GM21825 (cell line): ENCODE measurements around the gene TIMP2.
"Not testable (repeated sequence)": the region's sequence is repeated elsewhere in the genome, so short reads cannot be mapped to it uniquely, and the experiment has no call there.

Experiments
- ATAC-seq: cut with Tn5 transposase; IDR thresholded peaks from one replicate; pipeline ENCODE4 v1.9.1; 2021; ENCODE audit warnings: mild to moderate bottlenecking, moderate library complexity; ENCODE audit not compliant: unreplicated experiment

Gene TIMP2

GRCh38 chr17:78910497-78911284 is 14.5 kb downstream of the TIMP2 start:
- ATAC-seq: no peak

DNA sequence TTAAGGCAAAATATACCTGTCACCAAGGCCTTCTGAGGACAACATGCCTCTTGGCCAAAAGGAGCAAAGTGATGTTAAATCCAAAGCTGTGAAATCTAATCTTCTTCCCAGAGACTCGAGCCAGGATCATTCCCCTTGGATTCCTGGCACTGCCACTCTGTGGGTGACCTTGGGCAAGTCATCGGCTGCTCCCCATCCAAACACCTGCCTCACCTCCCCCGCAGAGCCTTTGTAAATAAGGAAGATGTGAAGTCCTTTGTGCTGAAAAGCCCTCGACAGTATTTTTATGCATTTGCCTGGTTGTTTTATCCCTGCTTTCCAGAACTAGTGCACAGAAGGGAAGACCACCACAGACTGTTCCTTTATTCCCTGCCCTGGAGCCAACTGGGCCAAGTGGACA is 16.8 kb downstream of the TIMP2 start:
- no peak for ATAC-seq

DNA sequence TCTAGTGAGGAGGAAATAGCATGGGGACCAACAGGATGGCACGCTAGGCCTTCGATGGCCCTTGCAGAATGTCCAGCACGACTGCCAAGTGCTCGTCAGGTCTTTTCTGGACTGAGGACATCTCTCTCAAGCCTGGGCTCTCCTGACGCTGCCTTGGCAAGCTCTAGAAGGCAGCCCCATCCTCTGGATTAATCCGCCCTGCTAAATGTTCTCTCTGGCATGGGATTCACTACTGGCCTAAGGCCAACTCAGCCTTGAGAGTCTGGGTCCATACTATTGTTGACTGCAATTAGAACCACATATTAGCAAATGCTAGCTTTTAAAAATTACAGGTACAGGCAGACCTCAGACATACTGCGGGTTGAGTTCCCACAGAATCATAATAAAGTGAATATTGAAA is 19.6 kb downstream of the TIMP2 start:
- no peak for ATAC-seq

GRCh38 chr17:78905116-78905515 is 20.1 kb downstream of the TIMP2 start:
- no peak for ATAC-seq

- ATAC-seq: no peak
These were observed 20.8 kb downstream of the TIMP2 start for GRCh38 chr17:78904371-78904770.

- no peak for ATAC-seq
These were observed 21.9 kb downstream of the TIMP2 start, which contains the start of gene CEP295NL for GRCh38 chr17:78903101-78903779. Gene CEP295NL, minus strand, starts transcription at chr17:78903201. Its CDS starts 1,373 bp downstream, at chr17:78901828.

GRCh38 chr17:78902231-78902630 is 23.0 kb downstream of the TIMP2 start:
- ATAC-seq: not testable (repeated sequence)

GRCh38 chr17:78901806-78902205 is 23.4 kb downstream of the TIMP2 start:
- no peak for ATAC-seq

GRCh38 chr17:78900816-78901215 is 24.4 kb downstream of the TIMP2 start:
- ATAC-seq: no peak

- ATAC-seq: no peak
These were observed 25.6 kb downstream of the TIMP2 start for GRCh38 chr17:78899361-78900260.

DNA sequence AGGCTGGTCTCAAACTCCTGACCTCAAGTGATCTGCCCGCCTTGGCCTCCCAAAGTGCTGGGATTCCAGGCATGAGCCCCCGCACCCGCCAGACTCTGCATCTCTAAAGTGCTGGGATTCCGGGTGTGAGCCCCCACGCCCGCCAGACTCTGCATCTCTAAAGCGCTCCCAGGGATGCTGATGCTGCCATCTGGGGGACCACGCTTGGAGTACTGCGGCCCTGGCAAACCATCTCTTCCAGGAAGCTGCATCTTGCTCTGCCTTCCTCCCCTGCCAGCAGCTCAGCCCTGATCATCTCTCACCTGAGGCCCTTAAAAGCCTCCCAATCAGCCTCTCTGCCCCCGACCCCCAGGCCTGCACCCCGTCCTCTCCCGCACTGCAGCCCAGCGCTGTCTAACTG is 26.2 kb downstream of the TIMP2 start:
- ATAC-seq: no peak

GRCh38 chr17:78898075-78898836 is 26.9 kb downstream of the TIMP2 start:
- ATAC-seq: no peak

- no peak for ATAC-seq
These were observed 27.5 kb downstream of the TIMP2 start for GRCh38 chr17:78897664-78898047.

- no peak for ATAC-seq
These were observed 28.1 kb downstream of the TIMP2 start for GRCh38 chr17:78896834-78897663.

- ATAC-seq: no peak
These were observed 28.9 kb downstream of the TIMP2 start for GRCh38 chr17:78896091-78896833.

DNA sequence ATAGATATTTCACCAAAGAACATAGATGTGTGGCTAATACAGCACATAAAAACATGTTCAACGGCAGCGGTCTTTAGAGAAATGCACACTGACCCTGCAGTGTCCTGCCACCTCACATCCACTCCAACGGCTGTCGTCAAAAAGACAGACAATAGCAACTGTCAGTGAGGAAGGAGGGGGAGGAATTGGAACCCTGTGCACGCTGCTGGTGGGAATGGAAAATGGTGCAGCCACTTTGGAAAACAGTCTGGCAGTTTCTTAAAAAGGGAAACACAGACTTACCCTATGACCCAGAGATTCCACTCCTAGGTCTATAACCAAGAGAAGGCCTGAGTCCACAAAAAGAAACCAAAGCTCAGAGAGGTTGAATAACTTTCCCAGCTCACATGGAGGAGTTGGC is 29.9 kb downstream of the TIMP2 start:
- no peak for ATAC-seq

- ATAC-seq: no peak
These were observed 31.5 kb downstream of the TIMP2 start for GRCh38 chr17:78893684-78894083.

- no peak for ATAC-seq
These were observed 32.2 kb downstream of the TIMP2 start for GRCh38 chr17:78892936-78893379.

GRCh38 chr17:78892520-78892919 is 32.7 kb downstream of the TIMP2 start:
- no peak for ATAC-seq
